Measurements from ENCODE around the gene HOXA9. TPM values are rescaled to one million over a fixed set of nuclear protein-coding genes. Genes with fewer than 3 reads are reported as not detected.

HOXA9 gene
- polyA plus RNA-seq (ENCODE audit: insufficient read length in 4 of 4), result 100 to 1,000 TPM in 3 of 4 donors, 10 to 100 TPM in 1; 92.9 to 122 (median 115) TPM

DNA sequence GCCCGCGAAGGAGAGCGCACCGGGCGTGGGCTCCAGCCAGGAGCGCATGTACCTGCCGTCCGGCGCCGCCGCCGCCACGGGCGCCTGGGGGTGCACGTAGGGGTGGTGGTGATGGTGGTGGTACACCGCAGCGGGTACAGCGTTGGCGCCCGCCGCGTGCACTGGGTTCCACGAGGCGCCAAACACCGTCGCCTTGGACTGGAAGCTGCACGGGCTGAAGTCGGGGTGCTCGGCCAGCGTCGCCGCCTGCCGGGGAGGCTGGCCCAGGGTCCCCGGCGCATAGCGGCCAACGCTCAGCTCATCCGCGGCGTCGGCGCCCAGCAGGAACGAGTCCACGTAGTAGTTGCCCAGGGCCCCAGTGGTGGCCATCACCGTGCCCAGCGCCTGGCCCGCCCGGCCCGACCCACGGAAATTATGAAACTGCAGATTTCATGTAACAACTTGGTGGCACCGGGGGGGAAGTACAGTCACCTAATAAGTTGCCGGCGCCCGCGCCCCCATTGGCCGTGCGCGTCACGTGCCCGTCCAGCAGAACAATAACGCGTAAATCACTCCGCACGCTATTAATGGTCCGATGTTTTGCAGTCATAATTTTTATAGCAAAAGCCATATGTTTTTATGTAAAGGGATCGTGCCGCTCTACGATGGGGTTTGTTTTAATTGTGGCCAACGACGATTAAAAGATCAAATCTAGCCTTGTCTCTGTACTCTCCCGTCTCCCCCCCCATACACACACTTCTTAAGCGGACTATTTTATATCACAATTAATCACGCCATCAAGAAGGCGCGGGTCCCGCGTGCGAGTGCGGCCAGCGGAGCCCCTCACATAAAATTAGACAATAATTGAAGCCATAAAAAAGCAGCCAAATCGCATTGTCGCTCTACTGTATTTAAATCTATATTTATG lies at the start of gene HOXA9:
TSS of gene HOXA9 (minus strand) at position 449 of the 907 bp plus-strand sequence. CDS start at position 369, 80 bp downstream.
- DNase-seq (ENCODE audit: low read depth in 4 of 4, low spot score in 3 of 4), result peak in 3 of 4 donors; percentile 83 to 90 (median 87)

DNA sequence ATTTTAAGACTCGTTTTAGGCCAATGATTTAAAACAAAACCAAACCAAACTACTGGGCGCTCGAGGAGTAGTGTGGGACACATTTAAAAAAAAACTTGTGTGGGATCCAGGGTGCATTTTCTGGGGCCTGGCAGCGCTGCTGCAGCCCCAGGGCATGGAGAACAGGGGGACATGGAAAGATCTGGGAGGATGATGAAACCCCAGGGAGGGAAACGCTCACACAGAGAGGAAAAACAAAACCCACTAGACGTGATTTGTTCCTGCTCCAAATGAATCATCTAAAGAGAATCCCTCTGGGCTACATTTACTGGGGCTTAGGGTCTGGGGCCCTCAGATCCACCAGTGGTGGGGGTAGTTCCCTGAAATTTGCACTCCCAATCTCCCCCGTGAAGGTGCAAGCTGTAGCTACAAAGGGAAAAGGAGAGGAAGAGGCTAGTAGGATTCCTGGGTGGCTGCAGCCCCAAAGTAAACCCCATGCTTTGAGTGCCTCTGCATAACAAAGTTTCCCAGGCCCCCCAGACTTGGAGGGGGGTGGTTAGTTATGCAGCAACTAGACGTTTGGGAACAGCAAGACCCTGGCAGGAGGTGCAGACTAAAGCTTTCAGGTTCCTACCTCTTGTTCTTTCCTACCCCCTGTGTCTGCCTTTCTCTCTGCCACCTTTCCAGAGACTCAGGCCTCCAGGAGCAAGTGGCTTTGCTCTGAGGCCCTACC lies 49.1 kb upstream of the HOXA9 start:
- no peak for DNase-seq (ENCODE audit: low read depth in 4 of 4, low spot score in 3 of 4)

DNA sequence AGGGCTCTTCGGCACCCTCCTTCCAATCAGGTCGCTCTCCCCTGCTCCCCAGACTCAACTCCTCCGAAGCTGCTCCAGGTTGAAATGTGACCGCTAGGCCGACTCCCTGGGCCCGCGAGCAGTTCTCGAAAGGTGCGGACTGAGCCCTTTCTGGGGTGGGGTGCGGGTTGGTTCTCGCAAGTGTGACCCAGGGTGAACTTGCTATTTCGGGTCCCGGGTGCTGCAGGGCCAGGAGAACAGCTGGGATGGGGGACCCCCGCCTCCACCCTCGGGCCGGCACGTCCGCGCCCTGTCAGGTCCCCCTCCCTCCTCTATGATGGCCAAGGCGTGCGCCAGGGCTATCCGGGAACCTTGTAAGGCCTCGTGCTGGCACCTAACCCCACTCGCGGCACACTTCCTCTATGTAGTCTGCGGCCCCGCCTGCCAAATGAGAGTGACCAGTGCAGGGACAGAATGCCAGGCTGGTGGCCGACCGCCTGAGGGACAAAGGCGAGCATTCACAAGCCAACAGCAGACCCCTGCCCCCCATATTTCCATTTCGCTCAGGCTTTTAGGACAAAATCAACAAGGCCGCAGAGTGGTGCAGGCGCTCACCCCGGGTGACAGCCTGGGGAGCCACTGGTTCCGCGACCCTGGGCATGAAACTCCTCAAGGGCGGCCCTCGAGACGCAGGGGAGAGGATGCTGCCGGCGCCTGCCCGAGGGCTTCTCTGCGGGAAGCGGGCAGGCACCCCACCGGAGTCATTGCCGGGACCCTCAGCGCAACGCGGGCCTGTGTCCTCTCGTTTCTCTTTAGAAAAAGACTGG lies 48.3 kb upstream of the HOXA9 start:
- DNase-seq (ENCODE audit: low read depth in 4 of 4, low spot score in 3 of 4), result no peak

DNA sequence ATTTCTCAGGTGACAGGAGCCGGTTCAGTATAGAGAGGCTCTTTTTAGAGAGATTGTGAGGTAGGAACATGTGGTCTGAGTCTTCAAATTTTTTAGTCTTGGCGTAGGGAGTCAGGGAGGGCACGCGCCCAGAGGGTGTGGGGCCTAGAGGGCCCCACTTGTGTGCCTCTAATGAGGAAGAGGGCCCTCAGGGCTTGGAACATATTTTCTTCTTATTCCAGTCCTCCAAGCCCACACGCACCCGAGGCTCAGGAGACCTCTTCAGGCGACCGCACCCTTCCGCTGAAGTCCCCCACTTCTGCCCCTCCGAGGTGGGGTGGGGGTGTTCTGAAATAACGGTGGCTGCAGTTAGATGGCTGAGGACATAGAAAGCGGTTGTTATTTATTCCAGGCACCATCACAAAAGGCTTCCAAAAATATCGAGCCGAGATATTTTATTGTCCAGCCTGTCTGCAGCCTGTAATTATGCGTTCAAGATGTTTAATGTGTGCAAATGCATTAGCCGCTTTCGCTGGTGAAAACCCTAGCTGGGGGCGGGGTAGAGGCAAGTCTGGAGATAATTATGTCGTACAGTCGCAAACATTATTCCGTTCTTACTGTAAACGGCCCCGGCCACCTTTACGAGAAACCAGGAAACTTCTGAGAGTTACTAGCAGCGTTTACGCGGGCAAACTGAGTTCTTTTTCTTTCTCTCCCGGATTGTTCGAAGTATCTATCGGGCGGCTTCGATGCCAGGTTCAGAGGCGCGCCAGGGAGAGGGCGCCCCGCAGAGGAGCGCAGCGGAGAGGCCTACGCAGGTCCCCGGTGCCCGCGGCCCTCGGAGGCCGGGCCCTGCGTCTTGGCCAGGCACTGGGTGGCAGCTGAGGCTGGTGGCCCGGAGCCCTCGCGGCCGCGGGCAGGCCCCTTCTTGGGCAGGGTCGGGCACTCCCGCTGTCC lies 47.4 kb upstream of the HOXA9 start:
- no peak for DNase-seq (ENCODE audit: low read depth in 4 of 4, low spot score in 3 of 4)

DNA sequence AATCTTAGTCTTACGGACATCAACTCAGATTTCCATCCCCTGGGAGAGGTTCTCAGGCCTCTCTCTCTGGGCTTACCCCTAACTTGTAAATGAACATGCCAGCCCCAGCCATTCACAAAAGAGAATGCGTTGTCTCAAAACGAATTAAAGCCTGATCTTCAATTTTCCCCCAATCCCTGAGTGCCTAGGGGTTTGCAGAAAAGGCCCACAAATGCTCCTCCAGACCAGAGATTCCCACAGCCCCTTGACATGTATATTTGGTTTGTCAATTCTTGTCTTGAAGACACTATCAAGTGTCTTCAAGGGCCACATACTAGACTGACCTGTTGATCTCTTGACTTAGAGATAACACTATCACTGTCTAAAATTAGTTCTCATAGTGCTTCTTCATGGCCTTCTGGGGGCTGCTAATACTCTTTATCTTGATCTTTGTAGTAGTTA lies 46.4 kb upstream of the HOXA9 start:
- DNase-seq (ENCODE audit: low read depth in 4 of 4, low spot score in 3 of 4), result no peak

DNA sequence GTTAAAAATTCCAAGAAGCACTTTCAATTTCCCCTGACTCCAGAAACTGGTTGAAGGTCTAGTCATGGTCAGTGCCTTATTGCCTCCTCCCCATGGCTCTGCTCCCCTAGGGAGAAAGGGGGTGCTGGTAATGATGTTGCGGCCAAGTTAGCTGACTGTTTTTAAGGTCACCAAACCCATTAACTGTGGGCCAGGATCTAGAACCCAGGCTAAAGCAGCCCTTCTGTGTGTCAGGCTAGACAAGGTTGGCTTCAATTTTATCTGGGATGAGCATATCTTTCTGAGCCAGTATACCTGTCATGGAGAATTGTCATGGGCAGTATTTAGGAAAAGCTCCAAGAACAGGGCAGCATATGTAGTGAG lies 45.7 kb upstream of the HOXA9 start:
- no peak for DNase-seq (ENCODE audit: low read depth in 4 of 4, low spot score in 3 of 4)

DNA sequence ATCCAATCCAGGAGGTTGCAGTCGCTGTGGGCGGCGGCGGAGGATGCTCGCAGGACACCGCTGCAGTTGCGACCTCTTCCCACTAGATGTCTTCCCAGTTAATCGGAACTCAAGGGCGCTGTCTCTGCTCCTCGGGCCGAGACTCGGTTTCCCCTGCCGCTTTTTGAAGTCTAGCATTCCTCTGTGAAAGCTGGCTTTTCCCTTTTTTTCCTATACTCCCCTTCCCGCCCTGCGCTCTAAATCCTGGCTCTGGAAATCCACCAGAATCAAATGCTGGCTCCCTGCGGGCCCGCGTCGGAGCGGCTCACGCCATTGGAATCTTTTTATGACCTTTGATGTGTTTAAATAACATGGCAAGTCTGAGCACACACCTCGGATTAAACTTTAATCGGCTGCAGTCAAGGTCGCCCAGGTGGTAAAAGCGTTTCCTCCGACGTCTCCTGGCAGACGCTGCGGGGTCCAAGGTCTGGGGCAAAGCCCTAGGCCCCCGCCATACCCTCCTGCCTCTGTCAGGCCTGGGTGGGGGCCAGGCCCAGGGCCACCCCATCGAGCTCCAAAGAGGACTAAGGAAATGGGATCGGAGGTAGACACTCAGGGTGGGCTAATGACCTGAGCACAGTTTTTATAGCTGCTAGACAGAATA lies 45.2 kb upstream of the HOXA9 start:
- no peak for DNase-seq (ENCODE audit: low read depth in 4 of 4, low spot score in 3 of 4)

DNA sequence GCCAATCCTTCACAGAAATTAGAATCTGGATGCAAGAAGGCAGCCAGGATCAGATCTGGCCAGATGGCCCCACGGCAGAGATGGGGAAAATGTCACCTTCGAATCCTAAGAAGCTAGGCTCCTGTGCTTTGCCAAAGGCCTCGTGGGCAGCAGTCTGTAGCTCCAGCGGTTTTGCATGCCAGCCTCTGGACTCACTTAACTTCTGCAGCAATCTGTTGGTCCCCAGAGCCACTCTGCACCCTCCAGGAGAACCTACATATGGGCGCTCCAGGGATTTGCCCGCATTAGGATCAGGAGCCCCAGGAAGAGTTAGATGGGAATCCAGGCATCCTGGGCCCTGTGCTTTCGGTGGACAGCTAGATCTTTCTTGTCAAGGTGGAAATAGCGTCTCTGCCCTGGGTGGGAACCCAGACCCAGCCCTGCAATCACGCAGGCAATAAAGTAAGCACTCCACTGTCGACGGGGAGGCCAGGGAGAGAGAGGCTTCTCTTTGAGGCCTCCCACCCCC lies 44.6 kb upstream of the HOXA9 start:
- DNase-seq (ENCODE audit: low read depth in 4 of 4, low spot score in 3 of 4), result no peak

DNA sequence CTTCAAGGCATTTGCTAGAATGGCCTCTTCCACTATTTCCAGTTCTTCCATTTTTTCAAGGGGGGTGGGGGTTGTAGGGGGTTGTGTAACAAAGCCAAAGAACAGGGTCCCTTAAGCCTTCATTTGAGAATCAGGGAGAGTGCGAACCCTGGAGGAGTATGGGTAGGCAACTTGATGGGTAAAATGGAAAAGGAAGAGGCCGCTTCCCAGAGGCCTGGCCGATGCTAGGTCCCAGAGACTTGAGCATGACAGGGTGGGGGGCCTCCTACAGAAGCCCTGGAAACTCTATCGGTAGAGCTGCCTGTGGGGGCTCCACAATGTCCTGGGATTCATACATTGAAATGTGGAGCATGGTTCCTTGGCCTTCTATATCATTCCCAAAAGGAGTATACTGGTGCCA lies 43.7 kb upstream of the HOXA9 start:
- no peak for DNase-seq (ENCODE audit: low read depth in 4 of 4, low spot score in 3 of 4)

DNA sequence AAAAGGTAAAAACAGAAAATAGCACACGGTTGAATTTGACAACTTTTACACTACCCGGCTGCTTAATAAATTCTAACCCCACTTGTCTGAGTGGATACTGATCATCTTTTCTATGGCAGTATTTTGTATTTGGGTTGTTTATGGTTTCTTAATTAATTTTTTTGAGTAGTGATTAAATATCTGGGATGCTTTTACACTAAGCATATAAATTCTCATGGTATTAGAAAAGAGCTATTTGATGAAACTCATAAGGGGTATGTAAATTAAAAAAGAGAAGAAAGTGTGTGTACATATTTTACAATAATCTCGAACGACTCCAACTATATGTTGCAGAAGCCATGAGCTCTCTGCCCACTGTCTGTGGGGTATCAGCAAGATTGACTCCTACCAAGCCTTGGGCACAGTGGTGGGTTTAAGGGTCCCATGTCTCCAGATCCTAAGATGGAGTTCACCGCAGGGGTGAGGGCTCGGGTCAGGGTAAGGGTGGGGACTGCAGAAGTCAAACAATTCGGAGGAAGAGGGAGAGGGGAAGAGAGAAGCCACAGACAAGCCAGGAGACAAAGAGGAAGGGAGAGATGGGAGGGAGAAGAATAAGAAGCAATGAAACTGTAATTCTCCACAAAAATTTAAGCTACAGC lies 42.1 kb upstream of the HOXA9 start:
- DNase-seq (ENCODE audit: low read depth in 4 of 4, low spot score in 3 of 4), result no peak

DNA sequence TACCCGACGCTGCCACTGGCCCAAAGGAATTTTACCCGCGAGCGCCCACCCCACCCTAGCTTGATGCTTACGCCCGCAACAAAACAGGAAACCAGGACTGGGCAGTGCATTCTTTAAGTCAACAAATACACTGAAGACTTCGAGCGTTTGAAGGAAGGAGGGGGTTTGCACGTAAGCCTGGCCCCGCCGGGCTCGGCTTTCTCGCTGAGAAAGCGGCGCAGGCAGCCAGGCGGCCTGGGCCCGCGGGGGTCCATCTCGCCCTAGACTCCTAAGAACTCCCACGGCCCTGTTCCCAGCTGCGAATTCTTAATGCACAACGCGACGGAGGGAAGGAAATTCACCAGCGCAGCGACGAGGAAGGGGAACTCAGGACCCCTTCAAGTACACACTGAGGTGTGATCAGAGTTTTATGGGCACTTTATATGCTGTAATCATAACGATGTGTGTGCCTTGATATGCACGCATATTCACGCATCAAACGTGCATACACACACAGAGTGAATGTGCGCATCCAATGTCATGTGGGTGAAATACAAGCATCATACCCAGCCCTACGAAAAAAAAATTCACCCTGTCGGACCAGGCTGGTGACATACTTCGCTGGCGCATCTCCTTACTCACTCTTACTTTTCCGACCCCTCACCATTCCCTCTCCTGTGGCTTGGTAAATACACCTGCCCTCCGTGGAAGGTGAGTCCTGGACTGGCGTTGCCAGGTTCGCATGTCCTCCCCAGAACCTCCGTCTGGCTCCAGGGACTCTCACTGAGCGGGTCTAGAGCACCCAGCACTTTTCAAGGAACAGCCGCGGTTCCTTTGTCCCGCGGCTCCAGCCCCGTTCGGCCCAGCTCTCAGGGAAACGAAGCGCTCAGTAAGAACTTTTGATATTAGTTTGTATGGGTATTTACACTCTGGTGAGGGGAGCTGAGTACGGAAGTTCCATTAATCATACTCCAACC lies 40.3 kb upstream of the HOXA9 start:
- DNase-seq (ENCODE audit: low read depth in 4 of 4, low spot score in 3 of 4), result no peak

DNA sequence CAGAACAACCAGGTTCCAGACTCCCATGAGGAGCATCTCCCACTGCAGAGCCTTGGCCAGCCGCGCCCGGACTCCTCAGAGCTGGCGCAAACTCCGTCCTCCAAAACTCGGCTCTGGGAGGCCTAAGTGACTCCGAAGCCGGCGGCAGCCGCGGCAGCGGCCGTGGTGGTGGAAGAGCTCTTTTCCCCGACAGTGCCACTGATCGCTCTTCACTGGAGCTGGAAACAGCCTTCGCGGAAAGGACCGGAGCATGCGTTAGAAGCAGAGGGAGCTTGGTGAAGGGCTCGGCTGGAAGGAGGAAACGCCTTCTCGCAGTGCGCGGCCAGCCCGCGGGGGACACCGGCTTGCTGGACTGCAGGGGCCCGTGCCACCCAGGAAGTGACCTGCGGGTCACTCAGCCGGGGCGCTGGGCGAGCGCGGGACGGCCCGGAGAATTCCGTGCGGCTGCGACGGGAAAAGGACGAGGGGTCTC lies 39.5 kb upstream of the HOXA9 start:
- no peak for DNase-seq (ENCODE audit: low read depth in 4 of 4, low spot score in 3 of 4)

DNA sequence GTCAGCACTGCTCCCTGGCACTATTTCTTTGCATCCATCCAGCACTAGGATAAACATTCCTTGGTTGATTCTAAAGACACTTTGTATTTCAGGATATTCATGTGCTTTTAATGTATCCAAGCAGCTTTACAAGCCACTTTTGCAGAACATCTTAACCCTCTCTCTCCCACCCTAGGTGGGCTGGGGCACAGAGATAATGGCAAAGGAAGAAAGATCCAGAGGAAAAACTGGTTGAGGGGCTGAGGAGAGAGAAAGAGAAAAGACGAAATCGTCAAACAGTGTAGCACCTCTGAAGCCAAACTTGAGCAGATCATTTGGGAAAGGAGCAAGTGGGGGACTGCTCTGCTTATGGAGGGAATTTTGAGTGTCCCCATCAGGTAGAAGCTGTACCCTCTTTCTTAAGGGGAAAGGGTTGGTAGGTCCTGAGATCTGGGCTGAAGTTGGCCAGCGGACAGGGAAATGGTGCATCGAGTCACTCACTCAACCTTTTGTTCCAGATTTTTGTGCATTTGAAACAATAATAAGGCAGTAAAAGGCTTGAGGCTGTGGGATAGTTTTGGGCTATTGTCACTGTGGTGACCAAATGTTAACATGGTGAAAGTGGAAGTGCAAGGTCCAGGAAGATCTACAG lies 38.7 kb upstream of the HOXA9 start:
- DNase-seq (ENCODE audit: low read depth in 4 of 4, low spot score in 3 of 4), result no peak

DNA sequence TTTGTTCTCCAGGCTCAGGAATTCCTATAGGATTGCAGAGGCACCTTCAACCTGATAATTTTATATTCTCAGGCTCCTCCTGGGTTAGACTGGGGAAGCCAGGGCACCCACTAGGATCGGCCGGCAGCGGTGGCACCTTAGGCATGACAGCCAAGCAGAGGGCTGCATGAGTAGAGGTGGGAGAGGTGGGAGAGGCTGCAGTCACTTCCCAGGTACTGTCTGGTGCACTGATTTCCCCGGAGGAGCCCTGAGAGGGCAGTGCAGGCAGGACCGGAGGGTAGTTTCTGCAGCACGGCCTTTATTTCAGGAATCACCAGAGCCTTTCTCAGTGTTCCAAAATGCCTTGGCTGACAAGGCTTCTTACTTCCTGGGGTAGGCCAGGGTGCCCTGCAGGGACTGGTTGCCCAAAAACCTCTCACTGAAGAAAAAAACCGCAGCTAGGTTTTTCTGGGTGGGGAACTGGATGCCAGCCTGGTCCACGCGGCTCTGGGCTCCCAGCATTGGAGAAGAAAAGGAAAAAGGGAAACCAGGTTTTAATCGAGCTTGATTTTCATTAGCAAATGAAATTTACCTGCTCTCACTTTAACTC lies 38.1 kb upstream of the HOXA9 start:
- no peak for DNase-seq (ENCODE audit: low read depth in 4 of 4, low spot score in 3 of 4)

DNA sequence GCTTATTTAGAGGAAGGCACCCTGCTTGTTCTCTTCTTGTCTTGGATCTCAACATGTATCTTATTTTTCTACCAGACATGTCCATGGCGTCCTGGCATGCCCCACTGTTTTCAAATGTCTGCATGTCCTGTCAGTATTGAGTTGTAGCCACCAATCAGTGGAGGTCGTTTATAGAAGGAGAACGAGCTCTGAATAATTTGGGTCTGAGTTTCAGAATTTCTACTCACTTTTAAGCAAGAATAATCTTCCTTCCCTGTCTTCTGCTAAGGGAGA lies 37.5 kb upstream of the HOXA9 start:
- DNase-seq (ENCODE audit: low read depth in 4 of 4, low spot score in 3 of 4), result no peak

DNA sequence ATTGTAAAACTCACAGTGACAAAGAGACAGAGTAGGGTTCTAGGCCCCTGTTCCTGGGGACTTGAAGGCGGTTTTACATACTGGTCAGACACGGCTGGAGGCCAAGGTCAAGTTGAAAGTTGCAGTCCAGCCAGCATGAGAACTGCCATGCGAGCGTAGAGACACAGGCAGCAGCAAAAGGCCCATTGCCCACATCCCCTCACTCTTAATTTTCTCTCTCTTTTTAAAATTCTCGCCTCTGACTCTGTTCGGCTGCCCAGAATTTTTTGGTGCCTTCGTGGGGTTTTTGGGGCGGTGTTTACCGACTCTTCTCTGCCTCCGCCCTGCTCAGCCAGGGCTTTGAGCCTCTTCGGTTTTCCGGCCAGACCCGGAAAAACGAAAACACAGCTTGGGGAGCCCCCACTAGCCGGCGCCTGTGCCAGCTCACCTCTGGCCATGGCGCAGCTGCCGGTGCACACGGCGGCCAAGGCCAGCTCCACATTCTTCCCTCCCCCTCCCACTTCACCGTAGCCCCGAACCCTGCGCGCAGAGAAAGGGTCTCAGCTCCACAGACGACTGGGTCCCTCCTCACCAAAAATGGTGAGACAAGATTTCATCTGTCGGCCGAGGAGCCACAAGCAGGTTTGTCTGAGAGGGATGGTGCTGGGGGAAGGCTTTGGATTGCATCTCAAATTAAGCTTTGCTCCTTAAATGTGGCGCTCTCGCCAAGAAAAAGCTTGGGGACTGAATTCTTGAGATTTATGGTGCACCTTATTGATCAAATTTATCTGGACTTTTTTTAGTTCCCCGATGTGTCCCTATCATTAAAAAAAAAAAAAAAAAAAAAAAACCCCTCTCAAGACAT lies 36.9 kb upstream of the HOXA9 start:
- DNase-seq (ENCODE audit: low read depth in 4 of 4, low spot score in 3 of 4), result no peak

All from right renal pelvis (tissue), 4 donors.